ENCODE results near the gene PRKCA.
"Not testable (repeated sequence)": the region's sequence is repeated elsewhere in the genome, so short reads cannot be mapped to it uniquely, and the experiment has no call there.

The PRKCA gene

GRCh38 chr17:66301864-66302741, at the start of gene PRKCA:
Gene PRKCA, plus strand, starts transcription at chr17:66302613.
- no peak for FAIRE-seq

- not testable (repeated sequence) for FAIRE-seq
Observed at GRCh38 chr17:66253458-66253857, 49.0 kb upstream of the PRKCA start.

- FAIRE-seq, result peak; percentile 72
Observed at GRCh38 chr17:66255112-66255511, 47.3 kb upstream of the PRKCA start.

GRCh38 chr17:66255527-66255971, 46.9 kb upstream of the PRKCA start:
- FAIRE-seq, result no peak

GRCh38 chr17:66260275-66260674, 42.1 kb upstream of the PRKCA start:
- no peak for FAIRE-seq

- FAIRE-seq, result no peak
Observed at GRCh38 chr17:66260688-66261087, 41.7 kb upstream of the PRKCA start.

GRCh38 chr17:66262767-66263166, 39.6 kb upstream of the PRKCA start:
- no peak for FAIRE-seq

- FAIRE-seq, result no peak
Observed at GRCh38 chr17:66264696-66265095, 37.7 kb upstream of the PRKCA start.

- no peak for FAIRE-seq
Observed at GRCh38 chr17:66268247-66268927, 34.0 kb upstream of the PRKCA start.

- no peak for FAIRE-seq
Observed at GRCh38 chr17:66270106-66270505, 32.3 kb upstream of the PRKCA start.

GRCh38 chr17:66271512-66271911, 30.9 kb upstream of the PRKCA start:
- FAIRE-seq, result no peak

GRCh38 chr17:66272811-66273585, 29.4 kb upstream of the PRKCA start:
- FAIRE-seq, result no peak

GRCh38 chr17:66273586-66273848, 28.9 kb upstream of the PRKCA start:
- no peak for FAIRE-seq

GRCh38 chr17:66275651-66276050, 26.8 kb upstream of the PRKCA start:
- no peak for FAIRE-seq

- FAIRE-seq, result no peak
Observed at GRCh38 chr17:66276328-66276937, 26.0 kb upstream of the PRKCA start.

- no peak for FAIRE-seq
Observed at GRCh38 chr17:66277191-66277590, 25.2 kb upstream of the PRKCA start.

GRCh38 chr17:66281661-66282369, 20.6 kb upstream of the PRKCA start:
- FAIRE-seq, result no peak

- FAIRE-seq, result no peak
Observed at GRCh38 chr17:66283296-66283934, 19.0 kb upstream of the PRKCA start.

GRCh38 chr17:66283971-66284370, 18.4 kb upstream of the PRKCA start:
- FAIRE-seq, result no peak

GRCh38 chr17:66285149-66285548, 17.3 kb upstream of the PRKCA start:
- FAIRE-seq, result no peak

GRCh38 chr17:66287911-66288310, 14.5 kb upstream of the PRKCA start:
- no peak for FAIRE-seq

GRCh38 chr17:66290101-66290722, 12.2 kb upstream of the PRKCA start:
- FAIRE-seq, result no peak
